Colonic mucosa (tissue), 4 donors: ENCODE data around the gene RPS26. TPM values are rescaled to one million over a fixed set of nuclear protein-coding genes. Genes with fewer than 3 reads are reported as not detected.
A peak's percentile ranks its signal among the peaks of the same experiment; 100 is the strongest.

Source experiments
- DNase-seq: peaks from one replicate; pipeline ENCODE4 v3.0.0-alpha.2; 2020
- H3K27ac ChIP-seq: fragments of 200-600 bp; one replicate; pipeline ENCODE4 v1.8.0; 2021
- H3K27me3 ChIP-seq: fragments of 200-600 bp; one replicate; pipeline ENCODE4 v1.8.0; 2021
- H3K36me3 ChIP-seq: fragments of 200-600 bp; one replicate; pipeline ENCODE4 v1.8.0; 2021
- H3K4me1 ChIP-seq: fragments of 200-600 bp; one replicate; pipeline ENCODE4 v1.8.0; 2021; ENCODE audit warnings: mild to moderate bottlenecking
- H3K4me3 ChIP-seq: fragments of 200-600 bp; one replicate; pipeline ENCODE4 v1.8.0; 2021
- H3K9ac ChIP-seq, 2 donors: one replicate each; pipeline ENCODE4 v1.7.0; 2013; ENCODE audit warnings: control low read depth in 2 of 2, low read depth in 2 of 2, low read length in 2 of 2
- H3K9me3 ChIP-seq: fragments of 200-600 bp; one replicate; pipeline ENCODE4 v1.8.0; 2021
- intact Hi-C: fragments of 100-400 bp; cut with DNase I; formaldehyde crosslinking; loops from one replicate; pipeline ENCODE4 v1.14.1; 2022
- total RNA-seq, 2 donors: library from RNA; stranded (reverse); fragmentation: NEBNext Ultra II Directional in 1 of 2; extraction: Animal tissue kit (Norgen Biotek cat#: 25700) in 1 of 2; gene quantifications; one replicate each; pipeline ENCODE4 v1.2.1, GENCODE V29; 2021
- TF ChIP-seq, protein P1 (sequence below): fragments of 200-600 bp; IDR thresholded peaks from one replicate; pipeline ENCODE4 v1.8.0; 2022; ENCODE audit warnings: antibody characterized with exemption, mild to moderate bottlenecking
- donor health status: healthy.
- donor health status: DM: no; HTN: no; CAD: no.
- donor health status: DM: no; HTN: no; CAD: no.

The RPS26 gene
- total RNA-seq, 2 donors from 2014 or later, result 53.1 to 80.5 TPM

DNA sequence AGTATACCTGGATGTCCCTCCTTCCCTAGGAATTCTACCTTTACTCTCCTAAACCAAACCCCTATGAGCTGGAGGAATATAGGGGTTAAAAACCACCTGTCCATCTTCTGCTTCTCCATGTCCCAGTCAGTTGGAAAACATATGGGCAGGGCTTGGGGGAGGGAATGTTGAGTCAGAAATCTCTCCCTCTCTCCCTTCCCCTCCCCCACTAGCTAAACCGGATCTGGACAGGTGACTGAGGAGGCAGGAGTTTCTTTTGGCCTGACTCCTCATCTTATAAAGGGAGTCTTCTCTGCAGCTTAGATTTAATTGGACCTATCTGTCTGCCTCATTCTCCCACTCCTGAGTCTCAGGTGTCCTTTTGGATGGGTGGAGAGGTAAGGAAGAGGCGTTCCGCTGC lies 44.4 kb downstream of the RPS26 start:
- peak overlapping the region in 1 of 2 donors; percentile 66 for H3K9ac ChIP-seq
- peaks cover 3% of the 10 kb centered on the region for H3K36me3 ChIP-seq
- TF ChIP-seq, protein P1, sequence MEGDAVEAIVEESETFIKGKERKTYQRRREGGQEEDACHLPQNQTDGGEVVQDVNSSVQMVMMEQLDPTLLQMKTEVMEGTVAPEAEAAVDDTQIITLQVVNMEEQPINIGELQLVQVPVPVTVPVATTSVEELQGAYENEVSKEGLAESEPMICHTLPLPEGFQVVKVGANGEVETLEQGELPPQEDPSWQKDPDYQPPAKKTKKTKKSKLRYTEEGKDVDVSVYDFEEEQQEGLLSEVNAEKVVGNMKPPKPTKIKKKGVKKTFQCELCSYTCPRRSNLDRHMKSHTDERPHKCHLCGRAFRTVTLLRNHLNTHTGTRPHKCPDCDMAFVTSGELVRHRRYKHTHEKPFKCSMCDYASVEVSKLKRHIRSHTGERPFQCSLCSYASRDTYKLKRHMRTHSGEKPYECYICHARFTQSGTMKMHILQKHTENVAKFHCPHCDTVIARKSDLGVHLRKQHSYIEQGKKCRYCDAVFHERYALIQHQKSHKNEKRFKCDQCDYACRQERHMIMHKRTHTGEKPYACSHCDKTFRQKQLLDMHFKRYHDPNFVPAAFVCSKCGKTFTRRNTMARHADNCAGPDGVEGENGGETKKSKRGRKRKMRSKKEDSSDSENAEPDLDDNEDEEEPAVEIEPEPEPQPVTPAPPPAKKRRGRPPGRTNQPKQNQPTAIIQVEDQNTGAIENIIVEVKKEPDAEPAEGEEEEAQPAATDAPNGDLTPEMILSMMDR, result no peak
- H3K27ac ChIP-seq, result peak overlapping the region; percentile 75
- no peak overlapping the region for H3K4me3 ChIP-seq
- H3K9me3 ChIP-seq, result no peaks in the 10 kb centered on the region
- peaks cover 7% of the 10 kb centered on the region for H3K4me1 ChIP-seq
- peak; percentile 77 for DNase-seq
- intact Hi-C loops, result no loop called here
- no peaks in the 10 kb centered on the region for H3K27me3 ChIP-seq

DNA sequence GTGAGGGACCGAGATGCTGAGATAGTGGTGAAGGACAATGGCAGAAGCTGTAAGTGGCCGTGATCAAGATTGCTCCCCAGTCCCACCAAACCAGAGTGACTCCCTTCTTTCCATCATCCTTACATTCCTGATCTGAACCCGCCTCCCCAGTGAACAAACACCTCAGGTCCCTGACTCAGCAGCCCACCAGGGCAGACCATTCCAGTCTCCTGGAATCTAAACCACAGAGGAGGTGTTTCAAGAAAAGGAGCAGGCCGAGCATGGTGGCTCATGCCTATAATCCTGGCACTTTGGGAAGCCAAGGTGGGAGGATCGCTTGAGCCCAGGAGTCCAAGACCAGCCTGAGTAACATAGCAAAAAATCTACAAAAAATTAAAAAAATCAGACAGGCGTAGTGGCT lies 44.9 kb downstream of the RPS26 start:
- Histone ChIP-seq H3K36me3 (peaks cover 3% of the 10 kb centered on the region), H3K27ac (peak overlapping the region; percentile 75)
- DNase-seq, result no peak

DNA sequence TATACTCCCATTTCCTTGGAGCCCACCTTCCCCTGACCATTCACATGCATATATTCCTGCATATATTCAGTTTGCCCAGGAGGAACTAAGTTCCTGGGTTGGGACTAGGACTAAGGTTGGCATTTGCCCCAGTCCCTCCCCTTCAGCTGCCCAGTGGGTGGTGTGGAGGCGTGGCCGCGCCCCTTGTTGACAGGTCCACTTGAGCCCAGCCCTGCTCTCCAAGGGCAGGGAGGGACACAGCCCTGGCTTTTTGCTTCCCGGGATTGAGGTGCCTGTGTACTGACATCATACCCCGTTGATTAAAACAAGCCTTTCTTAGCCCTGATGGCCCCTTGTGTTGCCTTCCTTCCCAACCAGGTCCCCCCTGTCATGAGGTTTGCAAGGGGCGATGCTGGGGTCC lies 45.5 kb downstream of the RPS26 start:
- H3K36me3 ChIP-seq, result peaks cover 3% of the 10 kb centered on the region
- intact Hi-C loops, result no loop called here

More for the DNA sequence above, 44.9 kb downstream of the RPS26 start:
- no peak overlapping the region for H3K4me3 ChIP-seq
- intact Hi-C loops, result no loop called here
- TF ChIP-seq, protein P1, result no peak
- no peaks in the 10 kb centered on the region for H3K27me3 ChIP-seq
- no peaks in the 10 kb centered on the region for H3K9me3 ChIP-seq
- H3K4me1 ChIP-seq, result peaks cover 7% of the 10 kb centered on the region
- peak overlapping the region; percentile 44 to 66 for H3K9ac ChIP-seq

More for the DNA sequence above, 45.5 kb downstream of the RPS26 start:
- H3K9me3 ChIP-seq, result no peaks in the 10 kb centered on the region
- TF ChIP-seq, protein P1, result no peak
- H3K4me1 ChIP-seq, result peaks cover 7% of the 10 kb centered on the region
- H3K4me3 ChIP-seq, result no peak overlapping the region
- H3K27me3 ChIP-seq, result no peaks in the 10 kb centered on the region
- H3K27ac ChIP-seq, result peak overlapping the region; percentile 75
- peak; percentile 91 for DNase-seq
- peak overlapping the region in 1 of 2 donors; percentile 66 for H3K9ac ChIP-seq

Other genes with a start within 250 kb of the RPS26 start
- gene SARNP, start 224.2 kb upstream of the RPS26 start, total RNA-seq, result 10 to 100 TPM; 52.3 to 53.0 TPM
- gene ORMDL2, start 223.9 kb upstream of the RPS26 start, total RNA-seq, result 10 to 100 TPM; 59.3 to 93.3 TPM
- gene DNAJC14, start 212.3 kb upstream of the RPS26 start, total RNA-seq, result 10 to 100 TPM; 24.6 to 24.7 TPM
- 1 to 10 TPM; 2.1 to 2.7 TPM for gene MMP19, start 199.0 kb upstream of the RPS26 start, total RNA-seq
- 10 to 100 TPM; 44.0 to 49.3 TPM for gene PYM1, start 114.0 kb upstream of the RPS26 start, total RNA-seq
- gene DGKA, start 110.8 kb upstream of the RPS26 start, total RNA-seq, result 10 to 100 TPM; 80.2 to 91.2 TPM
- 1 to 10 TPM; 3.4 to 3.8 TPM for gene PMEL, start 75.9 kb upstream of the RPS26 start, total RNA-seq
- 10 to 100 TPM; 20.9 to 48.9 TPM for gene CDK2, start 75.1 kb upstream of the RPS26 start, total RNA-seq
- gene RAB5B, start 67.8 kb upstream of the RPS26 start, total RNA-seq, result 100 to 1,000 TPM; 112 to 178 TPM
- 10 to 100 TPM; 25.8 to 35.8 TPM for gene SUOX, start 44.6 kb upstream of the RPS26 start, total RNA-seq
- gene IKZF4, start 20.9 kb upstream of the RPS26 start, total RNA-seq, result 1 to 10 TPM; 4.7 to 5.6 TPM
- 100 to 1,000 TPM; 158 to 206 TPM for gene ERBB3, start 38.2 kb downstream of the RPS26 start, total RNA-seq
- 100 to 1,000 TPM in 1 of 2 donors, 10 to 100 TPM in 1; 69.6 to 155 TPM for gene PA2G4, start 62.6 kb downstream of the RPS26 start, total RNA-seq
- gene RPL41, start 74.7 kb downstream of the RPS26 start, total RNA-seq, result 1,000 to 10,000 TPM; 3,248 to 3,669 TPM
- 1 to 10 TPM; 3.5 to 6.1 TPM for gene ZC3H10, start 76.3 kb downstream of the RPS26 start, total RNA-seq
- 10 to 100 TPM; 63.9 to 72.8 TPM for gene ESYT1, start 86.3 kb downstream of the RPS26 start, total RNA-seq
- 10 to 100 TPM; 18.6 to 19.1 TPM for gene MYL6B, start 110.7 kb downstream of the RPS26 start, total RNA-seq
- 1,000 to 10,000 TPM; 1,641 to 1,922 TPM for gene MYL6, start 116.4 kb downstream of the RPS26 start, total RNA-seq
- gene SMARCC2, start 147.6 kb downstream of the RPS26 start, total RNA-seq, result 10 to 100 TPM; 80.1 to 84.2 TPM
- gene RNF41, start 180.0 kb downstream of the RPS26 start, total RNA-seq, result 10 to 100 TPM; 29.0 to 36.0 TPM
- 10 to 100 TPM; 30.3 to 68.4 TPM for gene NABP2, start 182.4 kb downstream of the RPS26 start, total RNA-seq
- gene SLC39A5, start 188.1 kb downstream of the RPS26 start, total RNA-seq, result 100 to 1,000 TPM; 158 to 163 TPM
- gene ANKRD52, start 216.5 kb downstream of the RPS26 start, total RNA-seq, result 10 to 100 TPM; 39.3 to 57.7 TPM
- 1 to 10 TPM; 4.2 to 4.5 TPM for gene COQ10A, start 225.0 kb downstream of the RPS26 start, total RNA-seq